Measurements from ENCODE around the gene PARM1.

DNA sequence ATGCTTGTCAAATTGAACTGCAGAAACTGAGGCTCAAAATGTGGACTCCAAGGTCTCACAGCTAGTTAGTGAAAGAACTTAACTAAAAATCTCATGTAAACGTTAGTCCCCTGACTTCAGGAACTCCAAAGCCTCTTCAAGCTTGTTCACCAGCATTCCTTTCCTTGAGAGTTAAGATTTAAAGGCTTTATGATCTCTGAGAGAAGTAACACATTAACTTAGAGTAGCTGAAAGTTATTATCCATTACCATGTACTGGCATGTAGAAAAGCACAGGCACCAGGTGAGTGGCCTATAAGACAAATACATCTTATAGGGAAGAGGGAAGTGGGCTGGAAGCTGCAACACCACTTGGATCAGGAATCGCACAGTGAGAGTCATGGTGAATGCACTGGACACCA, 15.3 kb downstream of the PARM1 start:
- TF ChIP-seq, protein P1, sequence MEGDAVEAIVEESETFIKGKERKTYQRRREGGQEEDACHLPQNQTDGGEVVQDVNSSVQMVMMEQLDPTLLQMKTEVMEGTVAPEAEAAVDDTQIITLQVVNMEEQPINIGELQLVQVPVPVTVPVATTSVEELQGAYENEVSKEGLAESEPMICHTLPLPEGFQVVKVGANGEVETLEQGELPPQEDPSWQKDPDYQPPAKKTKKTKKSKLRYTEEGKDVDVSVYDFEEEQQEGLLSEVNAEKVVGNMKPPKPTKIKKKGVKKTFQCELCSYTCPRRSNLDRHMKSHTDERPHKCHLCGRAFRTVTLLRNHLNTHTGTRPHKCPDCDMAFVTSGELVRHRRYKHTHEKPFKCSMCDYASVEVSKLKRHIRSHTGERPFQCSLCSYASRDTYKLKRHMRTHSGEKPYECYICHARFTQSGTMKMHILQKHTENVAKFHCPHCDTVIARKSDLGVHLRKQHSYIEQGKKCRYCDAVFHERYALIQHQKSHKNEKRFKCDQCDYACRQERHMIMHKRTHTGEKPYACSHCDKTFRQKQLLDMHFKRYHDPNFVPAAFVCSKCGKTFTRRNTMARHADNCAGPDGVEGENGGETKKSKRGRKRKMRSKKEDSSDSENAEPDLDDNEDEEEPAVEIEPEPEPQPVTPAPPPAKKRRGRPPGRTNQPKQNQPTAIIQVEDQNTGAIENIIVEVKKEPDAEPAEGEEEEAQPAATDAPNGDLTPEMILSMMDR (IDR thresholded peaks at IDR 0.05): no peak
- TF ChIP-seq POLR2A (IDR thresholded peaks at IDR 0.05; ENCODE audit: low read depth) (no peak), POLR2AphosphoS5 (IDR thresholded peaks at IDR 0.05) (no peak)

Data from esophagus muscularis mucosa (tissue), 3 donors.